Astrocyte (in vitro differentiated cells and primary cell): ENCODE measurements around the gene ETV3.

ENCODE experiments used
- EZH2 ChIP-seq: IDR thresholded peaks from 2 replicates; pipeline ENCODE4 v1.6.1; 2012; ENCODE audit warnings: mild to moderate bottlenecking, low read length, inconsistent platforms; ENCODE audit not compliant: insufficient read depth
- TF ChIP-seq, protein P1 (sequence below): IDR thresholded peaks from 2 replicates; pipeline ENCODE4 v1.5.1; 2011; ENCODE audit warnings: low read depth, mild to moderate bottlenecking, inconsistent platforms, low read length, moderate library complexity; ENCODE audit not compliant: insufficient read depth

DNA sequence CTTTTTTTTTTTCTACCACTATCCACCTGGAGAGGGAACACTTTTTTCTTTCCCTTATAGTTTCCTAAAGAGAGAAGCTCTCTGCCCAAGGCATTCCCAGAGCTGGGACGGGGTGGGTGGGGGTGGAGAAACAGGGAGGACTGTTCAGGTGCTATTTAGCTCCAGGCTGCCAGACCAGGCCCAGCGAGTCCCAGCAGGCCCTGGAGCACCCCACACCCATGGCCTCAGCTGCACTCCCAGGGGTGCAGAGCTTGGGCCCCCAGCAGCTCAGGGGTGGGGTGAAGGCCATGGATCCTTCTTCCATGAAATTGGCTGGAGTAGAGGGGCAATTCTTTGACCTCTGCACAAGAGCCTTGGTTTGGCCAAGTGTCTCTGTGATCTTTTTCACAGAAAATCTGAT, 42.6 kb downstream of the ETV3 start:
- TF ChIP-seq, protein P1, sequence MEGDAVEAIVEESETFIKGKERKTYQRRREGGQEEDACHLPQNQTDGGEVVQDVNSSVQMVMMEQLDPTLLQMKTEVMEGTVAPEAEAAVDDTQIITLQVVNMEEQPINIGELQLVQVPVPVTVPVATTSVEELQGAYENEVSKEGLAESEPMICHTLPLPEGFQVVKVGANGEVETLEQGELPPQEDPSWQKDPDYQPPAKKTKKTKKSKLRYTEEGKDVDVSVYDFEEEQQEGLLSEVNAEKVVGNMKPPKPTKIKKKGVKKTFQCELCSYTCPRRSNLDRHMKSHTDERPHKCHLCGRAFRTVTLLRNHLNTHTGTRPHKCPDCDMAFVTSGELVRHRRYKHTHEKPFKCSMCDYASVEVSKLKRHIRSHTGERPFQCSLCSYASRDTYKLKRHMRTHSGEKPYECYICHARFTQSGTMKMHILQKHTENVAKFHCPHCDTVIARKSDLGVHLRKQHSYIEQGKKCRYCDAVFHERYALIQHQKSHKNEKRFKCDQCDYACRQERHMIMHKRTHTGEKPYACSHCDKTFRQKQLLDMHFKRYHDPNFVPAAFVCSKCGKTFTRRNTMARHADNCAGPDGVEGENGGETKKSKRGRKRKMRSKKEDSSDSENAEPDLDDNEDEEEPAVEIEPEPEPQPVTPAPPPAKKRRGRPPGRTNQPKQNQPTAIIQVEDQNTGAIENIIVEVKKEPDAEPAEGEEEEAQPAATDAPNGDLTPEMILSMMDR = no peak
- no peak for TF ChIP-seq EZH2
